PC-3 (cell line): ENCODE data around the gene TUBA3E. TPM values are rescaled to one million over a fixed set of nuclear protein-coding genes. Genes with fewer than 3 reads are reported as not detected.
"Not testable (repeated sequence)": the region's sequence is repeated elsewhere in the genome, so short reads cannot be mapped to it uniquely, and the experiment has no call there.

Experiments used
- ATAC-seq: fragments of 200-7000 bp; cut with Tn5 transposase; 2 replicates; pipeline ENCODE4 v1.9.1; 2020; ENCODE audit warnings: mild to moderate bottlenecking, moderate library complexity
- BruUV-seq: library from RNA; stranded (reverse); fragments of 400-500 nt; replicated peaks from 2 replicates; lab custom pipeline; 2021; lab: Mats Ljungman, UMichigan
- CTCF ChIA-PET: fragments of 300-600 bp; sonication (Branson Sonifier 250); formaldehyde crosslinking; loops from one replicate; lab custom pipeline; 2022; ENCODE audit warnings: antibody characterized with exemption; lab: Charles Lee
- POLR2A ChIA-PET: fragments of 300-600 bp; sonication (Branson Sonifier 250); formaldehyde crosslinking; loops from one replicate; lab custom pipeline; 2022; ENCODE audit warnings: antibody characterized with exemption; ENCODE audit not compliant: unreplicated experiment; lab: Charles Lee
- DNase-seq: peaks from one replicate; pipeline ENCODE4 v3.0.0-alpha.2; 2015
- H2AFZ ChIP-seq: fragments of 300-600 bp; sonication (generic); 2 replicates; pipeline ENCODE4 v1.6.0; 2016; ENCODE audit warnings: antibody characterized with exemption, low read length
- H3F3A ChIP-seq: fragments of 300-600 bp; sonication (generic); one replicate; pipeline ENCODE4 v1.6.0; 2017; ENCODE audit warnings: antibody characterized with exemption, low read length, control low read depth, mild to moderate bottlenecking; ENCODE audit not compliant: unreplicated experiment
- H3K27ac ChIP-seq: fragments of 300-600 bp; sonication (generic); 2 replicates; pipeline ENCODE4 v1.5.1; 2016; ENCODE audit warnings: mild to moderate bottlenecking, low read length
- H3K27me3 ChIP-seq: fragments of 300-600 bp; sonication (generic); 2 replicates; pipeline ENCODE4 v1.6.1; 2016; ENCODE audit warnings: low read length, mixed read lengths
- H3K36me3 ChIP-seq: fragments of 300-600 bp; sonication (generic); 2 replicates; pipeline ENCODE4 v1.6.1; 2016; ENCODE audit warnings: low read depth, mixed run types, low read length, mixed read lengths
- H3K4me1 ChIP-seq: fragments of 300-600 bp; sonication (generic); 2 replicates; pipeline ENCODE4 v1.5.1; 2016; ENCODE audit warnings: low read length; ENCODE audit not compliant: insufficient read depth
- H3K4me2 ChIP-seq: fragments of 300-600 bp; sonication (generic); 2 replicates; pipeline ENCODE4 v1.6.0; 2016; ENCODE audit warnings: low read length
- H3K4me3 ChIP-seq: fragments of 300-600 bp; sonication (generic); 2 replicates; pipeline ENCODE4 v1.5.1; 2016; ENCODE audit warnings: mild to moderate bottlenecking, low read length, mixed read lengths
- H3K79me2 ChIP-seq: fragments of 300-600 bp; sonication (generic); 2 replicates; pipeline ENCODE4 v1.6.1; 2017; ENCODE audit warnings: low read length, mixed read lengths
- H3K9ac ChIP-seq: fragments of 300-600 bp; sonication (generic); 2 replicates; pipeline ENCODE4 v1.6.0; 2016; ENCODE audit warnings: mild to moderate bottlenecking, low read length
- H3K9me2 ChIP-seq: fragments of 300-600 bp; sonication (generic); replicated peaks from 2 replicates; pipeline ENCODE4 v1.6.1; 2016; ENCODE audit warnings: mixed run types, low read length, mixed read lengths
- H3K9me3 ChIP-seq: fragments of 300-600 bp; sonication (generic); 2 replicates; pipeline ENCODE4 v1.6.1; 2016; ENCODE audit warnings: low read length, mixed read lengths
- H4K20me1 ChIP-seq: fragments of 300-600 bp; sonication (generic); 2 replicates; pipeline ENCODE4 v1.6.1; 2016; ENCODE audit warnings: low read length, mixed read lengths
- EZH2 ChIP-seq: fragments of 300-600 bp; sonication (generic); IDR thresholded peaks from one replicate; pipeline ENCODE4 v1.6.1; 2017; ENCODE audit warnings: antibody characterized with exemption, mild to moderate bottlenecking, low read length; ENCODE audit not compliant: unreplicated experiment
- EZH2phosphoT487 ChIP-seq: fragments of 300-600 bp; sonication (generic); IDR thresholded peaks from 2 replicates; pipeline ENCODE4 v1.6.1; 2018; ENCODE audit warnings: mild to moderate bottlenecking, antibody characterized with exemption, low read length, borderline replicate concordance
- intact Hi-C: fragments of 100-400 bp; cut with micrococcal nuclease; formaldehyde crosslinking; loops from 2 replicates; pipeline ENCODE4 v1.9.0; 2023
- total RNA-seq: library from RNA; depleted of rRNA; stranded (reverse); fragments of >200 nt; gene quantifications from 2 replicates; pipeline ENCODE4 v1.2.3, GENCODE V29; 2014
- TF ChIP-seq, protein P1 (sequence below): fragments of 300-600 bp; sonication (generic); conservative IDR thresholded peaks from 2 replicates; pipeline ENCODE4 v1.5.1; 2017; ENCODE audit warnings: antibody characterized with exemption, low read depth, mild to moderate bottlenecking, low read length

The TUBA3E gene
- total RNA-seq, 1 experiment from 2014 or later, result not detected

DNA sequence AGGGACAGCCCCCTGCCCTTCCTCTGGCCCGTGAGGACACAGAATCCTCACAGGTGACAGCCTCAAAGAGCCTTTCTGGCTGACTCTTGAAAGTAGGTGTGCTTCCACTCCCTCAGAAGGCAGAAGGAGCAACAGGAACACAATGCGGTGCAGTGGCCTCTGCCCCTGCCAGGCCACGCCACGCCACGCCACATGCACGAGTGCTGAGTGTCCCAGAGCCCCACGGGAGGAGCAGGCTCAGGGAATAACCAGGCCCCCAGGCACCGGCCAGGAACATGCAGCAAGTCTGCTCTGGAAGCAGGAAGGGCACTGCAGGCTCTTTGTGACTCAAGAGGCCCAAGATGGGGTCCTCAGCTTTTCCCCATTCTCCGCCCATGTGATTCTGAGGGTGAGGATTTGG is 35.3 kb downstream of the TUBA3E start:
- Histone ChIP-seq H3K9ac (no peak overlapping the region), H3K4me1 (no peaks in the 10 kb centered on the region), H2AFZ (no peak overlapping the region), H3K27ac (no peak overlapping the region), H3K4me3 (no peak overlapping the region), H3K9me3 (no peaks in the 10 kb centered on the region), H3K9me2 (no peaks in the 10 kb centered on the region), H3K79me2 (no peaks in the 10 kb centered on the region), H3K4me2 (no peak overlapping the region), H3F3A (no peaks in the 10 kb centered on the region), H3K36me3 (peaks cover 11% of the 10 kb centered on the region), H4K20me1 (no peaks in the 10 kb centered on the region), H3K27me3 (no peaks in the 10 kb centered on the region)
- intact Hi-C loops, result no loop called here
- no peak for DNase-seq
- TF ChIP-seq EZH2phosphoT487, result no peak
- BruUV-seq, result no TSS peak
- no peak for ATAC-seq
- ChIA-PET POLR2A (no interaction called here), CTCF (no interaction called here)

- H4K20me1 ChIP-seq, H3K4me2 ChIP-seq, BruUV-seq, H3F3A ChIP-seq, H3K27ac ChIP-seq, DNase-seq, H3K27me3 ChIP-seq, H3K36me3 ChIP-seq, H2AFZ ChIP-seq, H3K9me2 ChIP-seq, H3K4me1 ChIP-seq, intact Hi-C loops, H3K9ac ChIP-seq, H3K4me3 ChIP-seq, ATAC-seq, H3K79me2 ChIP-seq, CTCF ChIA-PET, H3K9me3 ChIP-seq, POLR2A ChIA-PET: not testable (repeated sequence)
Observed at GRCh38 chr2:130162486-130162885, 35.8 kb downstream of the TUBA3E start.

GRCh38 chr2:130160838-130161705 is 37.2 kb downstream of the TUBA3E start:
- H3K36me3 ChIP-seq, H3K79me2 ChIP-seq, DNase-seq, H3K4me1 ChIP-seq, H4K20me1 ChIP-seq, H3K9me2 ChIP-seq, H3F3A ChIP-seq, H3K9me3 ChIP-seq, H3K4me2 ChIP-seq, BruUV-seq, H3K9ac ChIP-seq, H3K27me3 ChIP-seq, POLR2A ChIA-PET, ATAC-seq, intact Hi-C loops, CTCF ChIA-PET, H3K27ac ChIP-seq, H2AFZ ChIP-seq, H3K4me3 ChIP-seq: not testable (repeated sequence)

DNA sequence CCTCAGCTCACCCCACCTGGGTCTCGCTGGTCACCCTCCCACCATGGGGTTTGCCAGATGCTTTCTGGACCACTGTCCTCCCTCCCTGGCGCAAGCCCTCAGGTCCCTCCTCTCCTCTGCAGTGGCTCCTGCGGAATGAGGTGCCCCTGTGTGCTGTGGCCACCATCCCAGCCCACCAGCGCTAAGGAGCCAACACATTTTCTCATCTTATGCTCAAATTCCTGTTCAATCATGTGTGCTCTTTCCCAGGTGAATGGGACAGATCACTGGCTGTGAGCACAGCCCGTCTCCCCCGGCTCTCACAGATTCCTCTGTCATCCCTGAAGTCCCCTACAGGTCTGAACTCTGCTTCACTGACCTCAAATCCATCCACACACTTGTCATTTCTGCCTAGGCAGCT is 38.1 kb downstream of the TUBA3E start:
- TF ChIP-seq, protein P1, sequence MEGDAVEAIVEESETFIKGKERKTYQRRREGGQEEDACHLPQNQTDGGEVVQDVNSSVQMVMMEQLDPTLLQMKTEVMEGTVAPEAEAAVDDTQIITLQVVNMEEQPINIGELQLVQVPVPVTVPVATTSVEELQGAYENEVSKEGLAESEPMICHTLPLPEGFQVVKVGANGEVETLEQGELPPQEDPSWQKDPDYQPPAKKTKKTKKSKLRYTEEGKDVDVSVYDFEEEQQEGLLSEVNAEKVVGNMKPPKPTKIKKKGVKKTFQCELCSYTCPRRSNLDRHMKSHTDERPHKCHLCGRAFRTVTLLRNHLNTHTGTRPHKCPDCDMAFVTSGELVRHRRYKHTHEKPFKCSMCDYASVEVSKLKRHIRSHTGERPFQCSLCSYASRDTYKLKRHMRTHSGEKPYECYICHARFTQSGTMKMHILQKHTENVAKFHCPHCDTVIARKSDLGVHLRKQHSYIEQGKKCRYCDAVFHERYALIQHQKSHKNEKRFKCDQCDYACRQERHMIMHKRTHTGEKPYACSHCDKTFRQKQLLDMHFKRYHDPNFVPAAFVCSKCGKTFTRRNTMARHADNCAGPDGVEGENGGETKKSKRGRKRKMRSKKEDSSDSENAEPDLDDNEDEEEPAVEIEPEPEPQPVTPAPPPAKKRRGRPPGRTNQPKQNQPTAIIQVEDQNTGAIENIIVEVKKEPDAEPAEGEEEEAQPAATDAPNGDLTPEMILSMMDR, result no peak
- TF ChIP-seq EZH2 (no peak), EZH2phosphoT487 (no peak)
- H3K9ac ChIP-seq, result no peak overlapping the region
- ATAC-seq (no peak), DNase-seq (no peak)
- peaks cover under 1% of the 10 kb centered on the region; the same call in 1 of the 2 replicates for H3K36me3 ChIP-seq
- no TSS peak for BruUV-seq
- H3K27me3 ChIP-seq, result no peaks in the 10 kb centered on the region
- no peaks in the 10 kb centered on the region for H3F3A ChIP-seq
- ChIA-PET CTCF (no interaction called here), POLR2A (no interaction called here)
- H3K4me3 ChIP-seq, result no peak overlapping the region
- H3K4me1 ChIP-seq, result no peaks in the 10 kb centered on the region
- H2AFZ ChIP-seq, result no peak overlapping the region
- H4K20me1 ChIP-seq, result no peaks in the 10 kb centered on the region
- H3K79me2 ChIP-seq, result no peaks in the 10 kb centered on the region
- intact Hi-C loops, result no loop called here
- no peak overlapping the region for H3K4me2 ChIP-seq
- H3K27ac ChIP-seq, result no peak overlapping the region
- H3K9me3 ChIP-seq, result no peaks in the 10 kb centered on the region
- H3K9me2 ChIP-seq, result no peaks in the 10 kb centered on the region

DNA sequence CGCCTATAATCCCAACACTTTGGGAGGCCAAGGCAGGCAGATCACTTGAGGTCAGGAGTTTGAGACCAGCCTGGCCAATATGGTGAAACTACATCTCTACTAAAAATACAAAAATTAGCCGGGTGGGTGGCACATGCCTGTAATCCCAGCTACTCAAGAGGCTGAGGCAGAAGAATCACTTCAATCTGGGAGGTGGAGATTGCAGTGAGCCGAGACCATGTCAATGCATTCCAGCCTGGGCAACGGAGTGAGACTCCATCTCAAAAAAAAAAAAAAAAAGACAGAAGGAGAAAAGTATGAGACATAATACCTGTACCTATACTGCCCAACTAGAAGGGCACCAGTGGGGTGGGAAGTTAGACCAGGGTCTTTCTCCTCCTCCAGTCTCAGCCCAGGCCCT is 38.9 kb downstream of the TUBA3E start:
- BruUV-seq, H3K79me2 ChIP-seq: not testable (repeated sequence)

More for the DNA sequence above, 38.9 kb downstream of the TUBA3E start:
- H4K20me1 ChIP-seq, CTCF ChIA-PET, POLR2A ChIA-PET, H3K9me3 ChIP-seq, H3K4me2 ChIP-seq, H3K9ac ChIP-seq, H2AFZ ChIP-seq, H3K27ac ChIP-seq, H3K27me3 ChIP-seq, ATAC-seq, DNase-seq, intact Hi-C loops, H3K9me2 ChIP-seq, H3F3A ChIP-seq, H3K36me3 ChIP-seq, H3K4me3 ChIP-seq, H3K4me1 ChIP-seq: not testable (repeated sequence)
